Stimulated activated CD8-positive, alpha-beta memory T cell treated with anti-CD3 and anti-CD28 coated beads, Interleukin-7, amount 100 ng/mL, for 4 hours (primary cell): ENCODE measurements around the gene ACSL1.
"Not testable (repeated sequence)": the region's sequence is repeated elsewhere in the genome, so short reads cannot be mapped to it uniquely, and the experiment has no call there.

Source experiments
- DNase-seq, 2 donors: peaks; one replicate each; pipeline ENCODE4 v3.0.0-alpha.2; 2020; ENCODE audit warnings: low read depth in 2 of 2

Gene ACSL1

DNA sequence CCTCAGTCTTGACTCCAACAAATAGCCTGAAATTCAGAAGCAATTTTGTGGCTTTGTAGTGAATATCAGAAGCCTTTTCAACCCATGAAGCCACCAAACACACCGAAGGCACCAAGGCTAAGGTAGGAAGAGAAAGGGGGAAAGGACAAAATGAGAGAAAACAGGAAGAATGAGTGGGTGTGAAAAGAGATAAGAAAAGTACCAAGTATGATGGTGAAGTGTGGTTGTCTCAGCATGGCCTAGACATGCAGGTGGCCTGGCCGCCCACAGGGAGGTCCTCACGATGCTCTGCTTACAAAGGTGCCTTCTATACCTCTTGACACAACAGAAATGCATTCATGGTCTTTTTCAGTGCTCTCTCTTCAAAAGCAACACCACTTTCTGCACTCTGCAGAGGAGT is 34.9 kb downstream of the ACSL1 start:
- DNase-seq, result no peak

GRCh38 chr4:184787766-184788503 is 37.8 kb downstream of the ACSL1 start:
- no peak for DNase-seq

DNA sequence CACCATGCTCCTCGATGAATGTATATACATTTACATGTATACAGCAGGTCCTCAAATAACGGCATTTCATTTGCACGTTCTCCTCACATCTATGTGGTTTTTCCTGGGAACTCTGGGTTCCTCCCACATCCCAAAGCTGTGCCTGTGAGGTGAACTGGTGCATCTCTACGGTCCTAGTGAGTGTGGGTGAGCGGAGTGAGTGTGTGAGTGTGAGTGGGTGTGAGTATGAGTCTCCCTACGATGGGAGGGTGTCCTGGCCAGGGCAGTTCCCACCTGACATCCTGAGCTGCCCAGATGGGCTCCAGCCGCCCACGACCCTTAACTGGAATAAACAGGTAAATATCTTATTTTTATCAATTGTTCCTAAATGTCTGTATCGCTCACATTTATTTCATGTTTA is 40.0 kb downstream of the ACSL1 start:
- DNase-seq, result no peak

DNA sequence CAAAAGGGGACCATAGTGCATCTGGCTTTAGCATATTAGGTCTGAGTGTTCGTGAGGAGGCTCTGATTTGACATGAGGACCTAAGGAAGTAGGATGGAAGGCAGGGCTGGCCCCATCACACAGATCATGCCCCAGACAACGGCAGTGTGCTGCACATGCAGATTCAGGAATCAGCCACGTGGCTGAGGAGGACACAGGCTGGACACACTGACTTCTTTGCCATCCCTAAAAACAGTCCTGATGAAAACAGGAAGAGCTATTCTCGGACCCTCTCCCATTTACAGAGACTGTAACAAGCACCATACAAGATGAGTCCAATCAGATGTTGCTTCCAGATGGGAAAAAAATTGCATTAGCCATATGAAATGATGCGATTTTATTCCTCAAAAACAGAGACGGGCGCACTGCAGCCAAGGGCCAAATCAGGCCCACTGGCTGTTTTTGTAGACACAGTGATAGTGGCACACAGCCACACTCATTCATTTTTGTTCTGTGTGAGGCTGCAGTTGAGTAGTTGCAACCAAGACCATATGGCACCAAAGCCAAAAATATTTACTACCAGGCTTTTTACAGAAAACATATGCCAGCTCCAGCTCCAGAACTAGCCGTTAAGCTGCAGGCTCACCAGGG is 41.0 kb downstream of the ACSL1 start:
- DNase-seq, result no peak

DNA sequence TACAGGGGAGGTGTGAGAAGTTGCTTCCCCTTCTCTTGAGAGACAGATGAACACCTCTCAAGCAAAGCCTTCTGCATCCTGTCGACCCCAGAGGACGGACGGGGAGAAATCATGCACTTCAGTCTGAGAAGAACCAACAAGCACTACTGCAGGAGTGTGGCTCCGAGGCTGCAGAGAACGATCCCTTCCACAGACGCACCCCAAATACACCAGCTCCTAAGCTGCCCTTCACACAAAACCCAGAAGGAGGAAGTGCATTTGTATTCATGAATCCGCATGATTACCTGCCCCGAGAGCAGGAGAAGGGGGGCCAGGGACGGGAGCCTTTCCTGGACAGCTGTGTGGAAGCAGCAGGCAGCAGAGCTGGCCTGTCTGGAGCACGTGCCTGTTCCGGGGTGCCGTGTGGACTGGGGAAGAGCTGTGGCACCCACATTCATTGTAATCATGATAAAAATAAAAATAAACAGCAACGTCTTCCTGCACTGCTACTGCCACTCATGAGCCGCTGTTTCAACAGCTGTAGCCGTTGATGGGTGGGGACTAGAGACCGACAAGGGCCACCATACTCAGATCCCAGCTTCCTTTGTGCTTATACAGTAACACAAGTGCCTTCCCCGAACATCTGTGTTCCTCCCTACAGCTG is 42.9 kb downstream of the ACSL1 start:
- no peak for DNase-seq

DNA sequence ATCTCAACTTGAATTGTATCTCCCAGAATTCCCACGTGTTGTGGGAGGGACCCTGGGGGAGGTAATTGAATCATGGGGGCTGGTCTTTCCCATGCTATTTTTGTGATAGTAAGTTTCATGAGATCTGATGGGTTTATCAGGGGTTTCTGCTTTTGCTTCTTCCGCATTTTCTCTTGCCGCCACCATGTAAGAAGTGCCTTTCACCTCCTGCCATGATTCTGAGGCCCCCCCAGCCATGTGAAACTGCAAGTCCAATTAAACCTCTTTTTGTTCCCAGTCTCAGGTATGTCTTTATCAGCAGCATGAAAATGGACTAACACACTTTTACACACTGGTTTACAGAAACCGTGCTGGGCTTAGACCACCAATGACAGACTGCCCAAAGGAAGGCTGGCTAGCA is 46.6 kb downstream of the ACSL1 start:
- not testable (repeated sequence) for DNase-seq

- DNase-seq, result no peak
Observed at GRCh38 chr4:184778325-184778724, 47.4 kb downstream of the ACSL1 start.

DNA sequence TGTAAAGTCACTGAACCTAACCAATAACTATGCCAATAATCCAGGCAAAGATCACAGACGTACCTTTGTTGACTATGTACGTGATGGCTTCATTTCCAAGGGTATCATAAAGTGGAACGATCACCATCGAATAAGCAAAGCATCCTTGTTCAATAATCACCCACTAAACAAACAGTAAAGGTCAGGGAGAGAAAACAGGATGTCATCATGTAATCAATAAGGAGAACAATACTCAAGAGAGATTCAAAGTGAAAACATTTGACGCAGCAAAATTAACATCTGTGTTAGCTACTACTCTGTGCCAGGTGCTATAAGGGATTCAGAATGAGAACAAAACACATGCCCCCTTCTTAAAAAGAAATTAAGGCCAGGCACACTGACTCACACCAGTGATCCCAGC is 48.9 kb downstream of the ACSL1 start:
- no peak for DNase-seq

DNA sequence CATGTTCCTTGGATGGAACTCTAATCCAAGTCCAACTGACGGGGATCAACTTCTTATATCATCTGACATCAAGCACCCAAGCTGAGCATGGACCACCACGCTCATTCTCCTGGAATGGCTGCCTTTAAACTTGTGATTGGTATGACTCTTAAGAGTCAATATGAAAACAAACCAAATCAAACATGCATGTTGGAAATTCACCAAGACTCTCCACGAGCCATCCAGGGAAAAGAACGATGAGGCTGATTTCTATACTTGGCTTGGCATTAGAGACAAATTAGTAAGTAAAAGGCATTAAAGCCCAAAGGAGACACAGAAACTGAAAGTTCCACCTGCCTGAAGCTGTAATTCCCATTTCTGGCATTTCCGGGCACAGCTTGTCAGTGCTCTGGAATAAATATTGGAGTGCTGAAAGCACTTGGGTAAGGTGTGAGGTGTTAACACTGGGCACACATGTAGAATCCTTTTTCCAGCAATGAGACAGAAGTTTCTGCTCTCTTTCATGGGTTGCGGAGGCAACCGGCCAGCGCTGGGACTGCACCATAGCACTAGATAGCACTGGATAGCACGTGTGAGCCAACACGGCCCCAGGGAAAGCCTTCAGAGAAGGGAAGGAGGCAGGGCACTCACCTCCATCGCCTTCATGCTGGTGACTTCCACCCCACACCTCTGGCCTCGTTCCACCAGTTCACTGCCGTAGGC is 49.8 kb downstream of the ACSL1 start:
- no peak for DNase-seq

DNA sequence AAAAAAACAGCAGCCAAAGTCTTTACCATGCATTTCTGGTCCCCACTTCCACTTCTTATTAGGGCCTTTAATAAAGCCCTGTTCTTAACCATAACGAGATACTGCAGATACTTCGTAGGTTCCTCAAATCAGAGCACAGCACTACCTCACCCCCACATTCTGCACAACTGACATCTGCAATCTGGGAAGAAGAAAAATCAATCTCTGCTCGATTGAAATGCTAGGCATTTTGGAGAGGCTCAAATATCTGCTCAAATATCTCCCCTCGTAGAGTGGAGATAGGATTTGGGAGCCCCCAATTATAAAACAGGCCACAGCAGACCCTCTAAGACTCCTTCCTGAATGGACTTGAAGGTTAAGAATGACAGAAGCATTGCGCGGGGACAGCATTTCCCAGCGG is 51.6 kb downstream of the ACSL1 start:
- no peak for DNase-seq

DNA sequence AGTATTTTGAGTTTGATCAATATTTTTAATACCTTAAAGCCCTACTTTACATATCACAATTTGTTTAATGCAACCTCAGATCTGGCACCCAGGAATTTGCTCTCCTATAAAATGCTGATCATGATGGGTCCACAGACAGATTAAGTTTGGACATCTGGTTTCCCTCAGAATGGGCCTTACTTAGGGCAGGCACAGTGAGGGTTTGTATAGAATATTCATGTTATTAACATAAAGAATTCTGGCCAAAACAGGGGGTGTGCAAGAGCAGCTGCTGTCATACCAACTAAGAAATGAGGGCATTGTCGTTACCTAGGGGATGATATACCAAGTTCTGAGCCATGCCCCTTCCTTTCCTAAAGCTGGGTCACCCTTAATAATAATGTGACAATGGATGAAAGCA is 54.4 kb downstream of the ACSL1 start:
- DNase-seq, result no peak

GRCh38 chr4:184769141-184769765 is 56.5 kb downstream of the ACSL1 start:
- DNase-seq, result no peak

DNA sequence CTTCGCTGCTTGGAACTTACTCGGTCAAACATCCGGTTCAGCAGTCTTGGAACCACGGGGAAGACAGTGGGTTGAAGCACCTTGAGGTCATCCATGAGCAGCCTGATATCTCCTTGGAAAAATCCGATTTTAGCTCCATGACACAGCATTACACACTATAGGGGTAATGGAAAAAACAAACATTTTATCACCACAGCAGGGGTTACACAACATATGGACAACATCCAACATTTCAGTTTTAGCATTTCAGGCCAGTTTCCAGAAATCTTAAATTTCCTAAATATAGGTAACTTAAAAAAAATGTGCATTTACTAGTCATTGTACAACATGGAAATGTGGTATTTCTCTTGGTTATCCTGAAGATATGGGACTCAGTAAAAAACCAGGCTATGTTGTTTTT is 57.5 kb downstream of the ACSL1 start:
- no peak for DNase-seq

GRCh38 chr4:184766446-184766845 is 59.3 kb downstream of the ACSL1 start:
- DNase-seq, result no peak

- DNase-seq, result no peak
Observed at GRCh38 chr4:184765473-184766340, 60.1 kb downstream of the ACSL1 start.

DNA sequence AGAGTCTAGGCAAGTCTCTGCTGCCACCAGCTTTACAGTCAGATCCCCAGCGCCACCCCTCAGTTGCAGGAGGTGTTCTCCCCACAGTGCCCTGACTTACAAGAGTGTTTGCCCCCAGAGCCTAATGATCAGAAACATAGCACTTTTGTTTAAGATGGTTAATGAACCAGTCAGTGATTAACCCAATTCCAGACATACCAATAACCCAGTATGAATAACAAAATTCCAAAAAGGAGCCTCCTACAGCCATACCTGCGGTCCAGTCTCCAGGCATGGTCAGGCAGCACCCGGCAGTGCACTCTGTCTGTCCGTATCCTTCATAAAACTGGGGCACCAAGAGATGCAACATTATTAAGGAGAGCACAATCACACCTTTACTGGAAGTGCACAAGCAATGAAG is 61.2 kb downstream of the ACSL1 start:
- no peak for DNase-seq

- DNase-seq, result no peak
Observed at GRCh38 chr4:184763150-184763780, 62.5 kb downstream of the ACSL1 start.

- DNase-seq, result peak; percentile 9 to 21
Observed at GRCh38 chr4:184762100-184762499, 63.7 kb downstream of the ACSL1 start.

DNA sequence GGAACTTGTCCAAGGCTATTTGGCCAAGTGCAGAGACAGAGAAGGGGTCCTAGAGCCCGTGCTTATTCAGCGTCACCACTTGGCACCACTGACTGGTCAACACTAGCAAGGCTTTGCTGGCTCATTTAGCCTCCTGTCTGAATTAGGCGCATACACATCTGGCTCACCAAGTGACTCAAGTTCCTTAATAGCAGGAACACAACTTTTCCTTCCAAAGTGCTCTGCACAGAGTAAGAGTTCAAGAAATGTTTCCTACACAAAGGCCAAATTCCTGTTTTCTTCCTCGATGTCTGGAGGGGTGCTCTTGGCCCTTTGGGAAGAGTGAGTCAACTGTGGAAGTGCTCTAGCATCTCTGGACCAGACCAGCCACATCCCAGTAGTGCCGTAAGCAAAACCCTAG is 65.1 kb downstream of the ACSL1 start:
- no peak for DNase-seq

DNA sequence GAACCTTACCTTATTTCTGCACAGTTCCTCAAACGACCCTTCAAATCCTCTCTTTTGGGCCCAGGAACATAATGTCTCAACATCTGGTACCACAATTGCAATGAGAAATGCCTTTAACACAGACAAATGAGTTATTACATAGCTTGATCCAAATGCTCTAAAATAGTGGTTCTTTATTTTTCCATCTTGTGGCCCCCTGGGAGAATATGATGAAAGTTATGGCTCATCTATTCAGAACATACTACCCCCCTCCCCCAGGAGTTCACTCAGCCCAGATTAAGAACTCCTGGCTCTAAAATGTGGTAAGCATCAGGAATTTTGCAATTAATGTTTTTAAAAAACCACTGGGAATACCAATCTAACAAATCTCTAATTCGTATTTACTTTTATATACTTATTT is 68.0 kb downstream of the ACSL1 start:
- DNase-seq, result no peak

DNA sequence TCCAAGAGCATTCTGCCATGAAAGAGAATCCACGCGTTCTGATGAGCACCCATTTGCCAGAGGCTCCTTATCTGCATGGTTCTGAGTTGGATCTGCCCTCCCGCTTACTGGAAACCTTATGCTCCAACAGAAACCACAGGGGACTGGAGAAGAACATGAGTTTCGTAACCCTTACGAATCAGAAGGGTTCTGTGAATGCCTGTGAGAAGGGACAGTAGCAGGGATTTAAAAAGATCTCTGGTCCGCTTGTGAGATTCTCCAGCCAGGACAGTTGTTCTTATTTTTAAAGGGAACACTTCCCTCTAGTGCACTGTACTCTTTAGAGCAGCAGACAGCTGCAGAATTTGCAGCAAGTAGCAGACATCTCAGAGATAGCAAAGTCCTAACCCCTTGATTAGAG is 69.4 kb downstream of the ACSL1 start:
- DNase-seq, result no peak
